Esophagus muscularis mucosa (tissue), 3 donors: ENCODE data around the gene NHLRC1.

ENCODE experiments used
- CTCF ChIP-seq, 3 experiments: fragments of 200-600 bp in 2 of 3; fragments of 450-650 bp in 1 of 3; sonication (generic) in 2 of 3; IDR thresholded peaks; one replicate each; pipeline ENCODE4 v1.5.1; 2017 to 2019; ENCODE audit warnings: antibody characterized with exemption in 3 of 3, mild to moderate bottlenecking in 2 of 3, moderate library complexity in 1 of 3
- POLR2AphosphoS5 ChIP-seq, 2 donors: sonication (generic); formaldehyde crosslinking; IDR thresholded peaks; one replicate each; pipeline ENCODE4 v1.6.1; 2017; ENCODE audit warnings: antibody characterized with exemption in 2 of 2

DNA sequence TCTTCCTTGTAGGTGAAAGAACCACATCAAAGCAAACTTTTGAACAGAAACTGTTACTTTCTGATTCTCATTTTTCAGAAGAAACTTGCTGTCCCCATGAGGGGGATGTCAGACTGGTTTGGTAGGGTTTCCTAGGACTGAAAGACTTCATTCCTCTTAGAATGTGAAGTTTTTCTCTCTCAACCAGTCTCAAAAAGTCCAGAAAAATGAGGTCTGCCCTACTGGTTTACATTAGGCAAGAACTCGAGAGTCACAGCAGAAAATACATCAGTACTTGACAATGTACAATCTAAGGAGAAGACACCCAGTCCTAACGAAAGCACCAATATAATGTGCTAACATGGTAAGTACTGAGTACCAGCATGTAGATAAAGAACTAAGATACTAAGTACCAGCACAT is 12.7 kb upstream of the NHLRC1 start:
- no peak for TF ChIP-seq CTCF (IDR thresholded peaks at IDR 0.05)
- TF ChIP-seq POLR2AphosphoS5 (IDR thresholded peaks at IDR 0.05) = no peak
